GM12878 (cell line): ENCODE results near the gene CAV2. TPM values are rescaled to one million over a fixed set of nuclear protein-coding genes. Genes with fewer than 3 reads are reported as not detected.

Source experiments
- ATAC-seq: fragments of 200-7000 bp; cut with Tn5 transposase; 3 replicates; pipeline ENCODE4 v1.9.1; 2020; ENCODE audit warnings: mild to moderate bottlenecking, moderate library complexity
- BruUV-seq: library from RNA; stranded (reverse); fragments of 400-500 nt; replicated peaks from 2 replicates; lab custom pipeline; 2021; lab: Mats Ljungman, UMichigan
- CTCF ChIA-PET: fragments of 300-600 bp; sonication (Branson Sonifier 250); formaldehyde crosslinking; extraction: SDS; loops from one replicate; lab custom pipeline; 2021; ENCODE audit warnings: inconsistent platforms; lab: Yijun Ruan, JAX
- POLR2A ChIA-PET: fragments of 350-600 bp; formaldehyde crosslinking; extraction: SDS; loops from one replicate; lab custom pipeline; 2021; ENCODE audit warnings: inconsistent platforms; lab: Charles Lee
- RAD21 ChIA-PET: fragments of 300-600 bp; sonication (Branson Sonifier 250); formaldehyde crosslinking; loops from one replicate; lab custom pipeline; 2023; ENCODE audit warnings: antibody characterized with exemption; ENCODE audit not compliant: unreplicated experiment; lab: Charles Lee
- SMC1A ChIA-PET: fragments of 300-600 bp; sonication (Branson Sonifier 250); formaldehyde crosslinking; loops from one replicate; lab custom pipeline; 2023; ENCODE audit not compliant: unreplicated experiment, uncharacterized antibody; lab: Charles Lee
- DNase-seq: peaks from one replicate; pipeline ENCODE4 v3.0.0-alpha.2; 2011; ENCODE audit warnings: low read depth, low spot score
- FAIRE-seq: peaks from 3 replicates; lab custom pipeline; 2011; peaks lifted over from hg19 to GRCh38; lab: Jason Lieb, UNC
- H2AFZ ChIP-seq: 2 replicates; pipeline ENCODE4 v1.6.0; 2011; ENCODE audit warnings: low read depth, low read length, control low read depth; ENCODE audit not compliant: control insufficient read depth
- H3K27ac ChIP-seq: 2 replicates; pipeline ENCODE4 v1.5.1; 2011; ENCODE audit warnings: control low read depth; ENCODE audit not compliant: control insufficient read depth, insufficient read depth
- H3K27me3 ChIP-seq, 2 experiments: replicated peaks in 1 of 2; 2 replicates each; pipeline versions ENCODE4 v1.6.0 to v1.6.1; 2011; ENCODE audit warnings: low read length in 1 of 2; ENCODE audit not compliant: control insufficient read depth in 2 of 2, insufficient read depth in 2 of 2
- H3K36me3 ChIP-seq, 2 experiments: 2 replicates each; pipeline ENCODE4 v1.5.1; 2011; ENCODE audit warnings: low read length in 1 of 2; ENCODE audit not compliant: control insufficient read depth in 2 of 2, insufficient read depth in 2 of 2
- H3K4me1 ChIP-seq: 2 replicates; pipeline ENCODE4 v1.6.1; 2011; ENCODE audit warnings: mild to moderate bottlenecking, low read length, moderate library complexity, mixed read lengths; ENCODE audit not compliant: control insufficient read depth, insufficient read depth
- H3K4me2 ChIP-seq: 2 replicates; pipeline ENCODE4 v1.6.0; 2011; ENCODE audit warnings: control low read depth; ENCODE audit not compliant: control insufficient read depth, insufficient read depth
- H3K4me3 ChIP-seq: fragments of 200-600 bp; sonication (generic); 2 replicates; pipeline ENCODE4 v1.5.1; 2016
- H3K79me2 ChIP-seq: 2 replicates; pipeline ENCODE4 v1.6.0; 2011; ENCODE audit warnings: low read length; ENCODE audit not compliant: control insufficient read depth, insufficient read depth
- H3K9ac ChIP-seq: 2 replicates; pipeline ENCODE4 v1.8.0; 2011; ENCODE audit warnings: low read length, control low read depth, mixed read lengths; ENCODE audit not compliant: control insufficient read depth, insufficient read depth
- H3K9me3 ChIP-seq: replicated peaks from 3 replicates; pipeline ENCODE4 v1.5.1; 2011; ENCODE audit warnings: mild to moderate bottlenecking, low read length; ENCODE audit not compliant: control insufficient read depth, insufficient read depth
- H4K20me1 ChIP-seq: 2 replicates; pipeline ENCODE4 v1.6.0; 2011; ENCODE audit not compliant: control insufficient read depth, insufficient read depth
- BACH1 ChIP-seq: fragments of 450-650 bp; IDR thresholded peaks from 2 replicates; pipeline ENCODE4 v1.6.1; 2017; ENCODE audit warnings: mild to moderate bottlenecking, borderline replicate concordance
- BMI1 ChIP-seq: fragments of 450-650 bp; IDR thresholded peaks from 2 replicates; pipeline ENCODE4 v1.6.1; 2016; ENCODE audit warnings: mild to moderate bottlenecking, moderate library complexity, borderline replicate concordance
- CEBPZ ChIP-seq: fragments of 150-350 bp; IDR thresholded peaks from 2 replicates; pipeline ENCODE4 v1.6.1; 2016; ENCODE audit warnings: low read depth, low read length
- GATAD2B ChIP-seq: fragments of 450-650 bp; conservative IDR thresholded peaks from 2 replicates; pipeline ENCODE4 v1.6.1; 2017; ENCODE audit warnings: low read depth, mild to moderate bottlenecking, moderate library complexity
- KDM1A ChIP-seq: fragments of 200-600 bp; sonication (generic); IDR thresholded peaks from 2 replicates; pipeline ENCODE4 v1.6.1; 2016; ENCODE audit warnings: borderline replicate concordance
- MEF2B ChIP-seq: fragments of 450-650 bp; IDR thresholded peaks from 2 replicates; pipeline ENCODE4 v1.6.1; 2018; ENCODE audit warnings: mild to moderate bottlenecking, moderate library complexity; ENCODE audit not compliant: partially characterized antibody, poor library complexity, severe bottlenecking
- MTA3 ChIP-seq: IDR thresholded peaks from 2 replicates; pipeline ENCODE4 v1.6.1; 2012; ENCODE audit warnings: low read length, inconsistent platforms, borderline replicate concordance
- MXI1 ChIP-seq: fragments of 150-350 bp; IDR thresholded peaks from 2 replicates; pipeline ENCODE4 v1.6.1; 2011; ENCODE audit warnings: low read depth, mild to moderate bottlenecking, inconsistent platforms, low read length, improper control_type of control experiment
- NR2F1 ChIP-seq: fragments of 450-650 bp; conservative IDR thresholded peaks from 2 replicates; pipeline ENCODE4 v1.6.1; 2017; ENCODE audit warnings: mild to moderate bottlenecking
- RAD21 ChIP-seq: IDR thresholded peaks from 2 replicates; pipeline ENCODE4 v1.6.1; 2011; ENCODE audit warnings: mild to moderate bottlenecking, low read depth, low read length, moderate library complexity; ENCODE audit not compliant: insufficient read depth
- SIN3A ChIP-seq: IDR thresholded peaks from 2 replicates; pipeline ENCODE4 v1.6.1; 2012; ENCODE audit warnings: low read depth, low read length, improper control_type of control experiment
- SREBF1 ChIP-seq: IDR thresholded peaks from 2 replicates; pipeline ENCODE4 v1.6.1; 2012; ENCODE audit warnings: mild to moderate bottlenecking, low read length
- STAT3 ChIP-seq: IDR thresholded peaks from 2 replicates; pipeline ENCODE4 v1.6.1; 2011; ENCODE audit warnings: low read depth, low read length, improper control_type of control experiment
- ZSCAN29 ChIP-seq: fragments of 450-650 bp; IDR thresholded peaks from 2 replicates; pipeline ENCODE4 v1.6.1; 2017; ENCODE audit warnings: mild to moderate bottlenecking, moderate library complexity
- in situ Hi-C: fragments of 300-500 bp; cut with MboI; formaldehyde crosslinking; loops from 9 replicates; pipeline ENCODE4 v1.14.3; 2018; ENCODE audit warnings: mixed read lengths
- intact Hi-C: fragments of 100-400 bp; cut with micrococcal nuclease; formaldehyde crosslinking; loops from one replicate; pipeline ENCODE4 v1.14.2; 2022; ENCODE audit not compliant: unreplicated experiment
- polyA plus RNA-seq, 11 experiments: library from polyadenylated mRNA; depleted of rRNA in 4 of 11; unstranded in 6 of 11; stranded (reverse) in 5 of 11; fragments of >200 nt; fragmentation: Nextera tagmentation in 4 of 11; fragmentation: Illumina TruSeq in 1 of 11; extraction: Ambion mirVana in 4 of 11; extraction: Trizol in 1 of 11; gene quantifications; 1 replicate in 1 of 11; 2 replicates in 10 of 11; pipeline versions ENCODE4 v1.2.1 to v1.2.3, GENCODE V29; 2011 to 2016; ENCODE audit warnings: inconsistent platforms in 2 of 11, missing spikeins in 2 of 11, low read depth in 1 of 11
- total RNA-seq, 4 experiments: library from RNA; depleted of rRNA in 3 of 4; stranded (reverse); fragments of >200 nt in 3 of 4; fragmentation: Illumina TruSeq in 1 of 4; extraction: Trizol in 1 of 4; gene quantifications; 2 replicates each; pipeline versions ENCODE4 v1.2.1 to v1.2.3, GENCODE V29; 2013 to 2021
- TF ChIP-seq, protein P1 (sequence below): fragments of 450-650 bp; IDR thresholded peaks from 2 replicates; pipeline ENCODE4 v1.6.1; 2017; ENCODE audit warnings: borderline replicate concordance

The CAV2 gene
- total and polyA plus RNA-seq, 10 of the 15 experiments (the other 5 are each of a cell fraction or from before 2014, with no cell fraction given) = 0.77 to 11.4 (median 2.5) TPM

GRCh38 chr7:116515584-116515983 is 16.0 kb downstream of the CAV2 start:
- SMC1A ChIA-PET = interaction anchor here (2.8 kb wide), 1 partner anchor 11 kb away, joined by 7 read pairs; no protein-coding TSS in a partner anchor
- Histone ChIP-seq H3K27ac (no peak overlapping the region), H3K9ac (no peak overlapping the region), H4K20me1 (no peaks in the 10 kb centered on the region), H3K27me3 (no peaks in the 10 kb centered on the region), H3K9me3 (no peaks in the 10 kb centered on the region), H3K79me2 (no peaks in the 10 kb centered on the region), H3K4me3 (no peak overlapping the region), H2AFZ (no peak overlapping the region), H3K4me2 (no peak overlapping the region), H3K36me3 (no peaks in the 10 kb centered on the region), H3K4me1 (peaks cover 16% of the 10 kb centered on the region)
- ATAC-seq = no peak
- no peak for FAIRE-seq
- no TSS peak for BruUV-seq
- intact Hi-C loops (no loop called here), in situ Hi-C loops (no loop called here)
- no peak for TF ChIP-seq ZSCAN29
- no peak for TF ChIP-seq SREBF1
- no peak for TF ChIP-seq CEBPZ
- no peak for TF ChIP-seq BMI1
- no peak for TF ChIP-seq STAT3
- TF ChIP-seq, protein P1, sequence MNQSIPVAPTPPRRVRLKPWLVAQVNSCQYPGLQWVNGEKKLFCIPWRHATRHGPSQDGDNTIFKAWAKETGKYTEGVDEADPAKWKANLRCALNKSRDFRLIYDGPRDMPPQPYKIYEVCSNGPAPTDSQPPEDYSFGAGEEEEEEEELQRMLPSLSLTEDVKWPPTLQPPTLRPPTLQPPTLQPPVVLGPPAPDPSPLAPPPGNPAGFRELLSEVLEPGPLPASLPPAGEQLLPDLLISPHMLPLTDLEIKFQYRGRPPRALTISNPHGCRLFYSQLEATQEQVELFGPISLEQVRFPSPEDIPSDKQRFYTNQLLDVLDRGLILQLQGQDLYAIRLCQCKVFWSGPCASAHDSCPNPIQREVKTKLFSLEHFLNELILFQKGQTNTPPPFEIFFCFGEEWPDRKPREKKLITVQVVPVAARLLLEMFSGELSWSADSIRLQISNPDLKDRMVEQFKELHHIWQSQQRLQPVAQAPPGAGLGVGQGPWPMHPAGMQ = no peak
- TF ChIP-seq MEF2B = no peak
- no peak for TF ChIP-seq RAD21
- no peak for TF ChIP-seq MXI1
- TF ChIP-seq KDM1A = no peak
- no peak for TF ChIP-seq MTA3
- no peak for TF ChIP-seq NR2F1
- TF ChIP-seq SIN3A = no peak
- no peak for TF ChIP-seq BACH1
- no peak for TF ChIP-seq GATAD2B
- RAD21 ChIA-PET = interaction anchor here (0.8 kb wide), 1 partner anchor 10 kb away, joined by 5 read pairs; no protein-coding TSS in a partner anchor
- no peak for DNase-seq
- CTCF ChIA-PET = interaction anchor here (0.7 to 1.0 kb wide), 2 partner anchors 8 to 10 kb away, joined by 3 to 4 read pairs; no protein-coding TSS in a partner anchor
- POLR2A ChIA-PET = no interaction called here
